ENCODE measurements around the gene ORAI2.
"Not testable (repeated sequence)": the region's sequence is repeated elsewhere in the genome, so short reads cannot be mapped to it uniquely, and the experiment has no call there.

The ORAI2 gene

DNA sequence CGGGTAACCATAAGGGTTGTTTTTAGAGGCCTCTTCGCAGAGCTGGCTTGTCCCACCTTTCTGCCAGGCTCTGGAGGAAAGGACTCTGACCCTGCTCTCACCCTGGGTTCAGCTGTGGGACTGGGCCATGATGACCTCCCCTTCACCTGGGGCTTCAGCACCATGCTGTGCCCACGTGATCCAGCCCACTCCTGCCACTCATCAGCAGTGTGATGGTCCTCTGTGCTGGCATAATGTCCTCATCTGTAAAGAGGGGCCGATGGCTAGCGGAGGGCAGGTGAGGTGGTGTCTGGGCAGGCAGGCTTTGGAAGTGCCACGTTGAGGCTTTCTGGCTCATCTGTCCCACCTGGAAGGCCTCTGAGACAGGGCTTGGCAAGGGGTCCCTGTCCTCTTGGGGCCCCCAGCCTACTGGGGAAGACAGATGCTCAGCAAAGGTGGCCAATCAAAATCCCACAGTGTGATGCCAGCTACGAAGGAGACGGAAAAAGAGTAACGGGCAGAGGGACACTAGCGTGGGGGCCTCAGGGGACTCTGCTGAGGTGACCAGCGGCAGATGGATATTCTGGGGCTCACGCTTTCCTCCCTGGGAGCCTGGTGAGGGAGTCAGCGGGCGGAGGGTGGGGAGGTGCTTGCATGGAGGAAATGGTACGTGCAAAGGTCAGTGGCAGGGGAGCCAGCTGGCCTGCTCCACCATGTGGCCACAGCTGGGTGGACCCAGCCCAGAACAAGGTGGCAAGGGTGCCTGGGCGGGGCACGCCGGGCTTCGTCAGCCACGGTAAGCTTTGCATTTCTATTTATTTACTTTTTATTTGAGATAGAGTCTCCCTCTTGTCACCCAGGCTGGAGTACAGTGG, 36.8 kb downstream of the ORAI2 start:
- no peak for DNase-seq

GRCh38 chr7:102471791-102472125, 38.4 kb downstream of the ORAI2 start:
- no peak for DNase-seq

DNA sequence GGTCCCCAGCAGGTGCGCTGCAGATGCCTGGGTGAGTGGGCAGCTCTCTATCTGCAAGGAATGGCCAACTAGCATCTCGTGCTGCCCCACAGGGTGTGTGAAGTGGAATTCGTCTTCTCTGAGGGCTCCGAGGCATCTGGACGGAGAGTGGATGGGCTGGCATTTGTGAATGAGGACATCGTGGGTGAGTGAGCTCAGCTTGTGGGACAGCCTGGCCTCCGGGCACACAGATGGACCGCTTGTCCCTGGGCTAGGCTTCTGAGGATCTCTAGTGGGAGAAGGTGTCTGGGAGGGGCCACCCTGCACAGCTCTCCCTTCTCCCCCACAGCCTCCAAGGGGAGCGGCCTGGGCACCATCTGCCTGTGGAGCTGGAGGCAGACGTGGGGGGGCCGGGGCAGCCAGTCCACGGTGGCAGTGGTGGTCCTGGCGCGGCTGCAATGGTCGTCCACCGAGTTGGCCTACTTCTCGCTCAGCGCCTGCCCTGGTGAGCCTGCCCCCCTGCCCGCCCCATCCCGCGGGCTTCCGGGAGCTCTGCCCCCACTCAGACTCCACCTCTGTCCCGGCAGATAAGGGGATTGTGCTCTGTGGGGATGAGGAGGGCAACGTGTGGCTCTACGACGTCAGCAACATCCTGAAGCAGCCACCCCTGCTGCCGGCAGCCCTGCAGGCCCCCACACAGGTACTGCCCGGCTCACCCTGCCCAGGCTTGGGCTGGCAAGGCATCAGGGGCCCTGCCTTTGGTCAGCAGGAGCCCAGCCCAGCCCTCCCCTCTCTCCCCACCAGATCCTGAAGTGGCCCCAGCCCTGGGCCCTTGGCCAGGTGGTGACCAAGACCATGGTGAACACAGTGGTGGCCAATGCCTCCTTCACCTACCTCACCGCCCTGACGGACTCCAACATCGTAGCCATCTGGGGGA, 39.0 kb downstream of the ORAI2 start:
- no peak for DNase-seq

DNA sequence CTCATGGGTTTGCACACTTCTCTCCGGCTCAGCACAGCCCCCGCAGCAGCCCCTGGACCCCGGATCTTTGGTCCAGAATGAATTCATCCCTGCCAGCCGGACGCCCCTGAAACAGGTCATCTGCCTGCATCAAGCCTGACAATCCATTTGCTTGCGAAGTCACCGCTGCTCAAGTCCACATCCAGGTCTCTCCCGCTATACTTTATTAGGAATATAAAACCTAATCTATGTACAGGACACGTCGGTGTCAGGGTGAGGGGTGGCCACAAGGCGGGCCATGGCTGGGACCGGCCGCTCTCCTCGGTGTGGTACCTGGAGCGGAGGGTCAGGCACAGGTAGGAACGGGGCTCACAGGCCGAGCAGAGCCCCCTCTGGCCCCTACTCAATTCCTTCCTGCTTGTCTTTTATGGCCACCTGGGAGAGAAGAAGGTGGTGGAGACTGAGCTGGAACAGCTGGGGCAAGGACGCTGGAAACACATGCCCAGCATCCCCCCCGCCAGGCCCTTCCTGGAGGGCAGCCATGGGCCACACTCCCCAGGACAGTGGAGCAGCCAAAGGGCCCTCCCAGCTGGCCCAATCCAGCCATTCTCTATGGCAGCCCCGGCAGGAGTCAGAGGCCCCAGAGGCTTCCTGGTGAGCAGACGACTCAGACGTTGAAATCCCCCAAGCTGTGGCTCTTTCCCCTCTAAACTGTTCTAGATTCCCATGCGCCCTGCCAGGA, 40.1 kb downstream of the ORAI2 start:
- no peak for DNase-seq

DNA sequence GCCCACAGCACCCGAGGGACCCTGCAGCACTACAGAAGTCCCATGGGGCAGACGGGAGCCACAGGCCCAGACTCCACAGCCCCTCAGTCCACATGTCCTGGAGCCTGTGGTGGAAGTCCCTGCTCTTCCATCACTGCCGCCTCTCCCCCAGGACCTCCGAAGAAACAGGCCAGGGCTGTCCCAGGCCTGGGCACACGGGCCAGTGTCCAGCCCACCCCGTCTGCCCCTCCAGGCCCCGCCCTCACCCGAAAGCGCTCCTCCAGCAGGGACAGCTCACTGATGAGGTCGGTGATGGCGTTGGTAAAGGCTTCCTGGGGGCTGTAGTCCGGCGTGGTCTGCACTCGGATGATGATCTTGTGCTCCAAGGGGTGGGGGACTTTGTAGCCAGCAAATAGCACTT, 40.7 kb downstream of the ORAI2 start:
- not testable (repeated sequence) for DNase-seq

GRCh38 chr7:102474736-102475435, 41.5 kb downstream of the ORAI2 start:
- not testable (repeated sequence) for DNase-seq

DNA sequence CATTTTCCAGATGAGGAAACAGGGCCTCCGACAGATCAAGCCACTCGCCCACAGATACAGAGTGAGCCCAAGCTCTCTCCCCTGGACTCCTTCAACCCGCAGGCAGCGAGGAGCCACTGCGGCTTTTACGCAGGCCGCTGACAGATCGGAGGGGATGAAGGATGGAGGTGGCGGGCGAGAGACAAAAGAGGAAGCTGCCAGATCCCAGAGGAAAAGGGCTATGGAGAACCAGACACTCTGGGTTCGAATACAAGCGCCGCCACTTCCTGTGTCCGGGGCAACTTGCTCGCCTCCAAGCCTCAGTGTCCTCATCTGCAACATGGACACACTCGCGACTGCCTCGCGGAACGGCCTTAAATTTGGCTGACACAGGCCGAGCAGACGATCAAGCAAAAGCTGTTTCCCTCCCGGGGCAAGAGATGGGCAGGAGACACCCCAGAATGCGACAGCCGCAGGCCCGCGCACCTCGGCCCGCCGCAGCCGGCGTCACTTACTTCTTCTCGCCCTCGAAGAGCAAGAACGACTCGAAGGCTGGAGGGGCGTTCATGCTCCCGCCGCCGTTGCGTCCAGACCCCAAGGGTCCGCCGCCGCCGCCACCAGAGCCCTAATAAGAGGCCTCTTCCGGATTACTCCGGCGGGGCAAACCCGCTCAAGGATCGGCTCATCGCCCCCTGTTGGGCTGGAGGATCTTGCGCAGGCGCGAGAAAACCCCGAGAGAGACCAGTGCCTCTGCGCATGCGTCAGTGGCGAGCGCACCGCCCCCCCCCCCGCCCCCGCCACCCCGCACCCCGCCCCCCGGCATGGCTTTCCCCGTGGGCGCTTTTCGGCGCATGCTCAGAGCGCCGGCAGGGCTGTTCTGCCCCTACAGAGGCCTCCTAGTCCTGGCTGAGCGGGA, 45.2 kb downstream of the ORAI2 start, which contains the start of gene POLR2J:
TSS of gene POLR2J (minus strand) at position 609 of the 895 bp plus-strand sequence. CDS start at position 547, 62 bp downstream.
- peak; percentile 88 for DNase-seq

- DNase-seq = not testable (repeated sequence)
Measured at GRCh38 chr7:102479209-102479584, 45.8 kb downstream of the ORAI2 start.

DNA sequence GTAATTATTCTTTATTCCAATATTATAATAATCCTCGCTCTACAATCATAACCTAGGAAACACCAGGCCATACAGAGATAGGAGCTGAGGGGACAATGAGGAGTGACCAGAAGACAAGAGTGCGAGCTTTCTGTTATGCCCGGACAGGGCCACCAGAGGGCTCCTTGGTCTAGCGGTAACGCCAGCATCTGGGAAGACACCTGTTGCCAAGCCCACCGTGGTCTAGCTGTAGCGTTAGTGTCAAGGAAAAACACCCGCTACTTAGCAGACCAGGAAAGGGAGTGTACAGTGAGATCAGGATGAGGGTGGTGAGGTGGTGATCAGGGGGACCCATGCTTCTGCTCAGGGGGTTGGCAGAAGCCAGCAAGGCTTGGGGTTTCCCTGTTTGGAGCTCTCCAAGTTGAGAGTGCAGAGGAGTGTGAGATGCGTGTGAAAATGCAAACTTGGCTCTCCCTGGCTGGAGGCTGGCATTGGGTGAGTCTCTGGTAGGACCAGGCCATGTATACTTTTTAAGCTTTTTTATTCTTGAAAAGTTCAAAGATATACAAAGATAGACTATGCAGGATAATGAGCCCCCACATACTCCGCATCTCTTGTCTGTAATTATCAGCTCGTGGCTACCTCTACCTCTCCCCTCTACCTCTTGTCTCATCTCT, 46.7 kb downstream of the ORAI2 start:
- DNase-seq = not testable (repeated sequence)

GRCh38 chr7:102481962-102482361, 48.6 kb downstream of the ORAI2 start:
- DNase-seq = not testable (repeated sequence)

DNA sequence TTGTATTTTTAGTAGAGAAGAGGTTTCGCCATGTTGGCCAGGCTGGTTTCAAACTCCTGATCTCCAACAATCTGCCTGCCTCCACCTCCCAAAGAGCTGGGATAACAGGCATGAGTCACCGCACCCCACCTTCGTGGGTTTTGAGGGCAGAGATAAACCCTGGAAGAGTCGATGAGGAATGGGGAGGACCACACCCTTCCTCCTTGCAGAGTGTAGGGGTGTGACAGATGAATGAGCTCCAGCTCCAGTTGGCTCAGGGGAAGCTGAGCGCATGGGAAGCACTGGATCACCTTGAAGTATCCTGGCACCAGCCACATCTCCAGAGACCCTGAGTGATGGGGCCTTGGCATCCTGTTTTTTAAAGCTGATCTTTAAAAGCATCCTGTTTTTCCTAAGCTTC, 50.9 kb downstream of the ORAI2 start:
- not testable (repeated sequence) for DNase-seq

DNA sequence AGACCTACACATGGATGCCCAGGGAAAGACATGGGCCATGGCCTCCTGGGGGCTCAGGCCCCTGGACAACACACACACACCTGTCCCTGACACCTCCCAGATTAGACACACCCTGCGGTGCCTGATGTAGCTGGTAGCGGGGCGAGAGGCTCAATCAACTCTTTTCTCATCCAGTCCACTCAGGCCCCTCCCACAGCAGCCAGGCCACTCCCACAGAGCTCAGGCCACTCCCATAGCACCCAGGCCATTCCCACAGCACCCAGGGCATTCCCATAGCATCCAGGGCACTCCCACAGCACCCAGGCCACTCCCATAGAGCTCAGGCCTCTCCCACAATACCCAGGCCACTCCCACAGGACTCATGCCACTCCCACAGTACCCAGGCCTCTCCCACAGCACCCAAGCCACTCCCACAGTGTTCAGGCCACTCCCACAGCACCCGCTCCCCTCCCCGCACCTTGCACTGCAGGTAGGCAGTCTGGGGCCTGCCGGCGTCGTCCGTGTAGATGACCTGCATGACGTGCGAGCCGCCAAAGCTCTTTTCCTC, 57.2 kb downstream of the ORAI2 start:
- peak; percentile 39 for DNase-seq

GRCh38 chr7:102493220-102493935, 60.0 kb downstream of the ORAI2 start:
- DNase-seq = not testable (repeated sequence)

DNA sequence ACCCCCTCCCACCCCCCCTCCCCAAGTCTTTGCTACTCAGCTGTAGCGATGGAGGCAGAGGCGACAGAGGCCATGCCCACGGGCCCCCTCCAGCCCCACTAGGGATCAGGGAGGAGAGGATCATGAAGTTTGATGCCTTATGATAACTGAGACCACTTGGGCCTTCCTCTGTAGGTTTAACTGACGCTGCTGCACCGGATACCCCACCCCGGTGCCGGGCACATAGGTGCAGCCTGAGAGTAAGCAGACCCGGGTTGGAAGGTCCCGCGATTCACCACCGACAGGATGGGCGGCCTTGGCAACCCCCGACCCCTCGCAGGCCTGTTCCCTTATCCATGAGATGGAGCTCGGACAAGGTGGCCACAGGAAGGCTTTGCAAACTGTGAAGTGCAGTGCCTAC, 60.7 kb downstream of the ORAI2 start:
- DNase-seq = peak; percentile 19

GRCh38 chr7:102494473-102495149, 61.2 kb downstream of the ORAI2 start:
- not testable (repeated sequence) for DNase-seq

GRCh38 chr7:102496861-102497260, 63.5 kb downstream of the ORAI2 start:
- not testable (repeated sequence) for DNase-seq

GRCh38 chr7:102497308-102497707, 63.9 kb downstream of the ORAI2 start:
- not testable (repeated sequence) for DNase-seq

GRCh38 chr7:102498321-102498720, 64.9 kb downstream of the ORAI2 start:
- not testable (repeated sequence) for DNase-seq

GRCh38 chr7:102503141-102503540, 69.8 kb downstream of the ORAI2 start:
- DNase-seq = not testable (repeated sequence)

All from activated effector memory CD4-positive, alpha-beta T cell treated with Interleukin-2 at 50 U/mL for 16 hours (primary cell).